ENCODE data around the gene NDUFAF2. TPM values are rescaled to one million over a fixed set of nuclear protein-coding genes. Genes with fewer than 3 reads are reported as not detected.
A peak's percentile ranks its signal among the peaks of the same experiment; 100 is the strongest.

The NDUFAF2 gene
- total RNA-seq, 3 donors from 2014 or later (not counting 1 experiment from before 2014, with no cell fraction given) = 5.6 to 7.6 (median 7.0) TPM

DNA sequence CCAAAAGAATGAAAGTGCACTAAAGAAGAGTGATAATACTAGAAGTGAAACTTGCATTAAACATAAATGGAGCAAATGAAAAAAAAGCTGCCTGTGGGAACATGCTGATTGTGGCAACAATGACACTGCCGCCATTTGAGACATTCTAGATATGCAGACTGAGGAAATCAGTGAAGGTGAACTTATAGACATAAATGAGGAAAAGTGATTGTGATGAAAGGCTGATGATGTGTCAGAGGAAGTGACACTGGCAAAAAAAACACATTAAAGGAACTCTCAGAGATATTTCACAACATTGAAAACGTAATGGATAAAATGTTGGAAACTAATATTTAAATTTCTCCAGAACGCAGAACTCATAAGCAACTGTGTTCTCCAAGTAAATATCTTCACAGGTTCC lies 1.4 kb upstream of the NDUFAF2 start:
- TF ChIP-seq, protein P1, sequence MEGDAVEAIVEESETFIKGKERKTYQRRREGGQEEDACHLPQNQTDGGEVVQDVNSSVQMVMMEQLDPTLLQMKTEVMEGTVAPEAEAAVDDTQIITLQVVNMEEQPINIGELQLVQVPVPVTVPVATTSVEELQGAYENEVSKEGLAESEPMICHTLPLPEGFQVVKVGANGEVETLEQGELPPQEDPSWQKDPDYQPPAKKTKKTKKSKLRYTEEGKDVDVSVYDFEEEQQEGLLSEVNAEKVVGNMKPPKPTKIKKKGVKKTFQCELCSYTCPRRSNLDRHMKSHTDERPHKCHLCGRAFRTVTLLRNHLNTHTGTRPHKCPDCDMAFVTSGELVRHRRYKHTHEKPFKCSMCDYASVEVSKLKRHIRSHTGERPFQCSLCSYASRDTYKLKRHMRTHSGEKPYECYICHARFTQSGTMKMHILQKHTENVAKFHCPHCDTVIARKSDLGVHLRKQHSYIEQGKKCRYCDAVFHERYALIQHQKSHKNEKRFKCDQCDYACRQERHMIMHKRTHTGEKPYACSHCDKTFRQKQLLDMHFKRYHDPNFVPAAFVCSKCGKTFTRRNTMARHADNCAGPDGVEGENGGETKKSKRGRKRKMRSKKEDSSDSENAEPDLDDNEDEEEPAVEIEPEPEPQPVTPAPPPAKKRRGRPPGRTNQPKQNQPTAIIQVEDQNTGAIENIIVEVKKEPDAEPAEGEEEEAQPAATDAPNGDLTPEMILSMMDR (IDR thresholded peaks at IDR 0.05) = no peak
- H3K9me3 ChIP-seq (ENCODE audit: control insufficient read depth, insufficient read depth, low read length) = no peaks in the 10 kb centered on the region
- H3K27ac ChIP-seq (ENCODE audit: low read length) = no peak overlapping the region
- ATAC-seq (no peak), DNase-seq (peak in 1 of 2 donors; percentile 2)
- no peaks in the 10 kb centered on the region for H3K36me3 Mint-ChIP-seq
- H3K27me3 ChIP-seq (ENCODE audit: control insufficient read depth, insufficient read depth, low read length) = no peaks in the 10 kb centered on the region
- peaks cover 12% of the 10 kb centered on the region for H3K4me1 ChIP-seq (ENCODE audit: control insufficient read depth, insufficient read depth, low read length)
- H3K4me3 Mint-ChIP-seq = no peak overlapping the region
- no peaks in the 10 kb centered on the region for H3K9me3 Mint-ChIP-seq
- H3K27ac Mint-ChIP-seq = peak overlapping the region in 1 of 2 donors; percentile 22
- H3K27me3 Mint-ChIP-seq (ENCODE audit: low read depth in 2 of 2) = no peaks in the 10 kb centered on the region
- intact Hi-C loops (cut with micrococcal nuclease) = loop anchor here (10.0 kb wide), 1 partner anchor 221 kb away; the partner anchor contains the start of gene SMIM15
- no peak overlapping the region for H3K4me3 ChIP-seq (ENCODE audit: low read length)
- WGBS (ENCODE audit: insufficient coverage) = 92% methylated on average over 2 of the region's 3 CpGs
- no peaks in the 10 kb centered on the region for H3K36me3 ChIP-seq (ENCODE audit: control insufficient read depth, insufficient read depth, low read length)
- H3K4me1 Mint-ChIP-seq = peaks cover 10 to 11% of the 10 kb centered on the region in 2 donors

DNA sequence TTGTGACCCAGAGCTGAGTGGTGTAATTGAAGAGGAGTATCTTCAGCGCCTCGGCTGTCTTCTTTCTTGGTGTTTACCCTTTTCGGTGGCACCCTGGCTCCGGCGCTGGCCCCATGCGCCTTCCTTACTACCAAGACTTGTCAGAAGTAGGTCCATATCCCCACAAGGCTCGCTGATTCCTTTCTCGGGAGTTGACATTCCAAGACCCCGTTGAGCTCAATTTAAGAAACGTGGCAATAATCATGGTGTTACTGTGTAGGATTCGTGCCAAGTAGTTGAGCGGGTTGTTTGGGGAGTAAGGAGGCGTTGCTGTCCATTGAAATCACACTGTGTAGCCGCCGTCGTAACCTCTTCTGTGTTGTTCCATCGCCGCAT lies 795 bp downstream of the NDUFAF2 start:
- Histone ChIP-seq H3K9me3 (ENCODE audit: control insufficient read depth, insufficient read depth, low read length) (no peaks in the 10 kb centered on the region), H3K27me3 (ENCODE audit: control insufficient read depth, insufficient read depth, low read length) (no peaks in the 10 kb centered on the region), H3K36me3 (ENCODE audit: control insufficient read depth, insufficient read depth, low read length) (no peaks in the 10 kb centered on the region), H3K4me3 (ENCODE audit: low read length) (peak overlapping the region; percentile 70), H3K4me1 (ENCODE audit: control insufficient read depth, insufficient read depth, low read length) (peaks cover 12% of the 10 kb centered on the region), H3K27ac (ENCODE audit: low read length) (peak overlapping the region; percentile 38)
- ATAC-seq (peak in 2 of 3 donors; percentile 4 to 7), DNase-seq (no peak)
- H3K9me3 Mint-ChIP-seq = no peaks in the 10 kb centered on the region
- no peak overlapping the region for H3K4me3 Mint-ChIP-seq
- H3K27ac Mint-ChIP-seq = no peak overlapping the region
- peaks cover 10 to 11% of the 10 kb centered on the region in 2 donors for H3K4me1 Mint-ChIP-seq
- intact Hi-C loops (cut with micrococcal nuclease) = loop anchor here (10.0 kb wide), 1 partner anchor 219 kb away; the partner anchor contains the start of gene SMIM15
- 6% methylated on average over 18 of the region's 18 CpGs for WGBS (ENCODE audit: insufficient coverage)
- no peaks in the 10 kb centered on the region for H3K36me3 Mint-ChIP-seq
- TF ChIP-seq, protein P1 (IDR thresholded peaks at IDR 0.05) = no peak
- no peaks in the 10 kb centered on the region for H3K27me3 Mint-ChIP-seq (ENCODE audit: low read depth in 2 of 2)

DNA sequence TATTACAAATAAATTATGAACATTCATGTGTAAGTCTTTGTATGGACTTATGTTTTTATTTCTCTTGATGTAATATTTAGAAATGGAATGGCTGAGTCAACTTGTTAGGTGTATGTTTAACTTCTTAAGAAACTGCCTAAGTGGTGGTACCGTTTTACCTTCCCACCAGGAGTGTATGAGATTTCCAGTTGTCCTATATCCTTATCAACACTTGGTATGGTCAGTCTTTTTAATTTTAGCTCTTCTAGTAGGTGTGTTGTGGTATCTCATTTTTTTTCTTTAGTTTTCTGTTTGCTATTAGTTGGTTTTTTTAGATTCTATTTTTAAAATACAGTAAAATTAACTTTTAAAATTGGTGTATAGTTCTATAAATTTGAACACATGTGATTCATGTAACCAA lies 3.7 kb downstream of the NDUFAF2 start:
- no peaks in the 10 kb centered on the region for H3K36me3 ChIP-seq (ENCODE audit: control insufficient read depth, insufficient read depth, low read length)
- Mint-ChIP-seq H3K9me3 (no peaks in the 10 kb centered on the region), H3K27me3 (ENCODE audit: low read depth in 2 of 2) (no peaks in the 10 kb centered on the region), H3K36me3 (no peaks in the 10 kb centered on the region), H3K27ac (no peak overlapping the region), H3K4me3 (no peak overlapping the region), H3K4me1 (peaks cover 10 to 11% of the 10 kb centered on the region in 2 donors)
- ATAC-seq (no peak), DNase-seq (no peak)
- no peak overlapping the region for H3K27ac ChIP-seq (ENCODE audit: low read length)
- intact Hi-C loops (cut with micrococcal nuclease) = loop anchor here (10.0 kb wide), 1 partner anchor 216 kb away; the partner anchor contains the start of gene SMIM15
- peaks cover 12% of the 10 kb centered on the region for H3K4me1 ChIP-seq (ENCODE audit: control insufficient read depth, insufficient read depth, low read length)
- no peak overlapping the region for H3K4me3 ChIP-seq (ENCODE audit: low read length)
- 100% methylated on average over 1 of the region's 1 CpG for WGBS (ENCODE audit: insufficient coverage)
- TF ChIP-seq, protein P1 (IDR thresholded peaks at IDR 0.05) = no peak
- H3K9me3 ChIP-seq (ENCODE audit: control insufficient read depth, insufficient read depth, low read length) = no peaks in the 10 kb centered on the region
- no peaks in the 10 kb centered on the region for H3K27me3 ChIP-seq (ENCODE audit: control insufficient read depth, insufficient read depth, low read length)

DNA sequence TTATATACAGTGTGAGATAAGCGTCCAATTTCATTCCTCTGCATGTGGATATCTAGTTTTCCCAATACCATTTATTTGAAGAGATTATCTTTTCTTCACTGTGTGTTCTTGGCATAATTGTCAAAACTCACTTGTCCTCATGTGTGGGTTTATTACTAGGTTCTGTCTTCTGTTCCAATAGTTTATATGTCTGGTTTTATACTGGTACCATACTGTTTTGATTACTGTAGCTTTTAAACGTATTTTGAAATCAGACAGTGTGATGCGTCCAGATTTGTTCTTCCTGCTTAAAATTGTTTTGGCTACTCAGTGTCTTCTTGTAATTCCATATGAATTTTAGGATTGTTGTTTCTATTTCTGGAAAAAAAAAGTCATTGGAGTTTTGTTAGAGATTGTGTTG lies 10.2 kb downstream of the NDUFAF2 start:
- Histone ChIP-seq H3K27me3 (ENCODE audit: control insufficient read depth, insufficient read depth, low read length) (no peaks in the 10 kb centered on the region), H3K9me3 (ENCODE audit: control insufficient read depth, insufficient read depth, low read length) (no peaks in the 10 kb centered on the region), H3K27ac (ENCODE audit: low read length) (no peak overlapping the region), H3K4me3 (ENCODE audit: low read length) (no peak overlapping the region), H3K36me3 (ENCODE audit: control insufficient read depth, insufficient read depth, low read length) (no peaks in the 10 kb centered on the region), H3K4me1 (ENCODE audit: control insufficient read depth, insufficient read depth, low read length) (no peaks in the 10 kb centered on the region)
- 97% methylated on average over 2 of the region's 3 CpGs for WGBS (ENCODE audit: insufficient coverage)
- TF ChIP-seq, protein P1 (IDR thresholded peaks at IDR 0.05) = no peak
- ATAC-seq (no peak), DNase-seq (no peak)
- Mint-ChIP-seq H3K27ac (no peak overlapping the region), H3K9me3 (no peaks in the 10 kb centered on the region), H3K4me1 (no peaks in the 10 kb centered on the region), H3K4me3 (no peak overlapping the region), H3K36me3 (no peaks in the 10 kb centered on the region), H3K27me3 (ENCODE audit: low read depth in 2 of 2) (no peaks in the 10 kb centered on the region)
- intact Hi-C loops (cut with micrococcal nuclease) = loop anchor here (10.0 kb wide), 1 partner anchor 280 kb away; no protein-coding TSS in a partner anchor

All from natural killer cell (primary cell).